AG09319 (cell line): ENCODE results near the gene SAG.

Experiments used
- DNase-seq: peaks from one replicate; pipeline ENCODE4 v3.0.0-alpha.2; 2010; ENCODE audit warnings: low read depth; ENCODE audit errors: extremely low read depth
- CTCF ChIP-seq: IDR thresholded peaks from 2 replicates; pipeline ENCODE4 v1.5.1; 2011; ENCODE audit warnings: low read depth, mild to moderate bottlenecking, inconsistent platforms, low read length, moderate library complexity

The SAG gene

GRCh38 chr2:233360771-233361176 is 53.2 kb downstream of the SAG start:
- DNase-seq: no peak
- no peak for TF ChIP-seq CTCF

GRCh38 chr2:233361297-233361696 is 53.7 kb downstream of the SAG start:
- DNase-seq: no peak
- no peak for TF ChIP-seq CTCF

GRCh38 chr2:233362742-233363141 is 55.1 kb downstream of the SAG start:
- no peak for TF ChIP-seq CTCF
- DNase-seq: no peak

- TF ChIP-seq CTCF: no peak
Measured at GRCh38 chr2:233363744-233364235, 56.2 kb downstream of the SAG start.

GRCh38 chr2:233365861-233366520 is 58.4 kb downstream of the SAG start:
- TF ChIP-seq CTCF: no peak
- no peak for DNase-seq

More at GRCh38 chr2:233363744-233364235, 56.2 kb downstream of the SAG start:
- no peak for DNase-seq

GRCh38 chr2:233367586-233367985 is 60.0 kb downstream of the SAG start:
- DNase-seq: no peak
- no peak for TF ChIP-seq CTCF

GRCh38 chr2:233368756-233369155 is 61.1 kb downstream of the SAG start:
- TF ChIP-seq CTCF: no peak
- no peak for DNase-seq
